H1 (cell line): ENCODE results near the gene SERINC5. TPM values are rescaled to one million over a fixed set of nuclear protein-coding genes. Genes with fewer than 3 reads are reported as not detected.

Source experiments
- CTCF ChIA-PET: fragments of 300-600 bp; sonication (Branson Sonifier 250); formaldehyde crosslinking; loops from one replicate; lab custom pipeline; 2021; ENCODE audit not compliant: partially characterized antibody; lab: Charles Lee
- POLR2A ChIA-PET: fragments of 300-600 bp; sonication (Branson Sonifier 250); formaldehyde crosslinking; loops from one replicate; lab custom pipeline; 2021; ENCODE audit warnings: inconsistent platforms; ENCODE audit not compliant: partially characterized antibody; lab: Charles Lee
- DNase-seq, 2 experiments: peaks; one replicate each; pipeline versions ENCODE4 v3.0.0 to v3.0.0-alpha.2; 2010 to 2022; ENCODE audit warnings: low spot score in 2 of 2, low read depth in 1 of 2, mixed read lengths in 1 of 2
- FAIRE-seq: peaks from 2 replicates; lab custom pipeline; 2011; peaks lifted over from hg19 to GRCh38; lab: Jason Lieb, UNC
- H2AFZ ChIP-seq: 2 replicates; pipeline ENCODE4 v1.8.1; 2012; ENCODE audit warnings: low read length, inconsistent platforms
- H2AK5ac ChIP-seq: 2 replicates; pipeline ENCODE4 v1.6.1; 2013; ENCODE audit warnings: low read depth, low read length
- H2BK120ac ChIP-seq: replicated peaks from 2 replicates; pipeline ENCODE3; 2013; ENCODE audit warnings: low read depth, low read length, inconsistent platforms
- H2BK12ac ChIP-seq: 2 replicates; pipeline ENCODE4 v1.6.1; 2013; ENCODE audit warnings: low read depth, low read length
- H2BK15ac ChIP-seq: 2 replicates; pipeline ENCODE4 v1.6.1; 2013; ENCODE audit warnings: low read length
- H2BK20ac ChIP-seq: 2 replicates; pipeline ENCODE4 v1.6.1; 2013; ENCODE audit warnings: low read length
- H2BK5ac ChIP-seq: 2 replicates; pipeline ENCODE4 v1.6.1; 2013; ENCODE audit warnings: low read depth, low read length
- H3K14ac ChIP-seq: 2 replicates; pipeline ENCODE4 v1.6.1; 2013; ENCODE audit warnings: inconsistent platforms; ENCODE audit not compliant: insufficient read length
- H3K18ac ChIP-seq: 2 replicates; pipeline ENCODE4 v1.6.1; 2013; ENCODE audit warnings: low read length; ENCODE audit errors: extremely low read depth
- H3K23ac ChIP-seq: 2 replicates; pipeline ENCODE4 v1.6.1; 2013; ENCODE audit warnings: inconsistent platforms; ENCODE audit not compliant: insufficient read length
- H3K23me2 ChIP-seq: 2 replicates; pipeline ENCODE4 v1.6.1; 2013; ENCODE audit warnings: low read depth, low read length
- H3K27ac ChIP-seq: 2 replicates; pipeline ENCODE4 v1.6.1; 2011; ENCODE audit warnings: low read depth, low read length, inconsistent platforms
- H3K27me3 ChIP-seq, 4 experiments: replicated peaks in 1 of 4; 1 replicate in 1 of 4; 2 replicates in 3 of 4; pipeline versions ENCODE4 v1.6.1 to v1.8.1; 2011 to 2013; ENCODE audit warnings: low read length in 3 of 4, mild to moderate bottlenecking in 3 of 4, inconsistent platforms in 2 of 4, mixed read lengths in 2 of 4, moderate library complexity in 1 of 4; ENCODE audit not compliant: control insufficient read depth in 3 of 4, insufficient read depth in 3 of 4; ENCODE audit errors: extremely low read depth in 1 of 4
- H3K36me3 ChIP-seq, 4 experiments: 2 replicates each; pipeline versions ENCODE4 v1.6.1 to v1.8.1; 2011 to 2013; ENCODE audit warnings: mild to moderate bottlenecking in 4 of 4, low read length in 3 of 4, moderate library complexity in 2 of 4, control low read depth in 1 of 4, inconsistent platforms in 1 of 4; ENCODE audit not compliant: insufficient read depth in 4 of 4, control insufficient read depth in 2 of 4
- H3K4ac ChIP-seq: replicated peaks from 2 replicates; pipeline ENCODE3; 2013; ENCODE audit warnings: low read length, low read depth, mixed read lengths, inconsistent platforms; ENCODE audit not compliant: insufficient read length
- H3K4me1 ChIP-seq, 4 experiments: replicated peaks in 1 of 4; 1 replicate in 1 of 4; 2 replicates in 3 of 4; pipeline versions ENCODE4 v1.6.1 to v1.8.1; 2011 to 2013; ENCODE audit warnings: low read length in 3 of 4, inconsistent platforms in 2 of 4, mixed read lengths in 1 of 4; ENCODE audit not compliant: insufficient read depth in 4 of 4, control insufficient read depth in 3 of 4
- H3K4me2 ChIP-seq, 2 experiments: 2 replicates each; pipeline versions ENCODE4 v1.6.1 to v1.8.1; 2011 to 2013; ENCODE audit warnings: low read depth in 2 of 2, low read length in 2 of 2, control low read depth in 1 of 2, inconsistent platforms in 1 of 2, mild to moderate bottlenecking in 1 of 2; ENCODE audit not compliant: insufficient read depth in 1 of 2
- H3K4me3 ChIP-seq, 4 experiments: fragments of 200-600, 300-600 bp in 1 of 4; sonication (generic), shearing (Covaris generic), sonication (Bioruptor Twin) in 1 of 4; 2 replicates each; pipeline versions ENCODE4 v1.5.1 to v1.8.1; 2011 to 2016; ENCODE audit warnings: low read length in 4 of 4, low read depth in 3 of 4, control low read depth in 2 of 4, inconsistent platforms in 2 of 4, mild to moderate bottlenecking in 2 of 4, mixed read lengths in 1 of 4, moderate library complexity in 1 of 4; ENCODE audit not compliant: insufficient read depth in 2 of 4; ENCODE audit errors: extremely low read depth in 1 of 4
- H3K56ac ChIP-seq: replicated peaks from 2 replicates; pipeline ENCODE3; 2013; ENCODE audit warnings: low read depth, mild to moderate bottlenecking, mixed read lengths, low read length, inconsistent platforms; ENCODE audit not compliant: insufficient read length
- H3K79me1 ChIP-seq: 2 replicates; pipeline ENCODE4 v1.6.1; 2013; ENCODE audit warnings: low read depth, low read length, control low read depth
- H3K79me2 ChIP-seq, 2 experiments: 2 replicates each; pipeline versions ENCODE4 v1.6.1 to v1.8.1; 2012 to 2013; ENCODE audit warnings: low read length in 2 of 2, mild to moderate bottlenecking in 2 of 2, inconsistent platforms in 1 of 2; ENCODE audit not compliant: insufficient read depth in 2 of 2, control insufficient read depth in 1 of 2
- H3K9ac ChIP-seq, 4 experiments: replicated peaks in 1 of 4; 1 replicate in 1 of 4; 2 replicates in 3 of 4; pipeline versions ENCODE4 v1.6.1 to v1.8.1; 2011 to 2013; ENCODE audit warnings: low read depth in 3 of 4, low read length in 3 of 4, control low read depth in 2 of 4, mild to moderate bottlenecking in 2 of 4, moderate library complexity in 2 of 4, inconsistent platforms in 1 of 4; ENCODE audit errors: extremely low read depth in 1 of 4
- H3K9me3 ChIP-seq, 2 experiments: 2 replicates each; pipeline versions ENCODE4 v1.6.1 to v1.8.1; 2012 to 2013; ENCODE audit warnings: mild to moderate bottlenecking in 2 of 2, moderate library complexity in 2 of 2, control low read depth in 1 of 2, inconsistent platforms in 1 of 2, low read depth in 1 of 2, low read length in 1 of 2, mixed read lengths in 1 of 2; ENCODE audit not compliant: insufficient read depth in 2 of 2
- H4K20me1 ChIP-seq, 2 experiments: replicated peaks in 1 of 2; 2 replicates each; pipeline versions ENCODE3 to v1.8.1; 2011 to 2013; ENCODE audit warnings: inconsistent platforms in 2 of 2, low read length in 2 of 2, mild to moderate bottlenecking in 1 of 2; ENCODE audit not compliant: insufficient read depth in 2 of 2, control insufficient read depth in 1 of 2
- H4K5ac ChIP-seq: 2 replicates; pipeline ENCODE4 v1.6.1; 2013; ENCODE audit warnings: low read length, low read depth, mixed read lengths, inconsistent platforms; ENCODE audit not compliant: insufficient read length
- H4K8ac ChIP-seq: 2 replicates; pipeline ENCODE4 v1.8.0; 2013; ENCODE audit warnings: mild to moderate bottlenecking, moderate library complexity, low read length, inconsistent platforms; ENCODE audit not compliant: insufficient read depth; ENCODE audit errors: extremely low read depth
- H4K91ac ChIP-seq: replicated peaks from 2 replicates; pipeline ENCODE3; 2013; ENCODE audit warnings: low read length, mixed read lengths, inconsistent platforms; ENCODE audit not compliant: insufficient read length
- BRCA1 ChIP-seq: IDR thresholded peaks from 2 replicates; pipeline ENCODE4 v1.6.1; 2012; ENCODE audit warnings: low read depth, low read length, improper control_type of control experiment
- EGR1 ChIP-seq: IDR thresholded peaks from 2 replicates; pipeline ENCODE4 v1.6.1; 2011; ENCODE audit warnings: low read depth, low read length, borderline replicate concordance
- HDAC2 ChIP-seq, 2 experiments: fragments of 300-600 bp in 1 of 2; sonication (generic) in 1 of 2; IDR thresholded peaks; 2 replicates each; pipeline ENCODE4 v1.6.1; 2011 to 2012; ENCODE audit warnings: low read depth in 2 of 2, low read length in 2 of 2, mild to moderate bottlenecking in 2 of 2, moderate library complexity in 2 of 2, borderline replicate concordance in 1 of 2, inconsistent platforms in 1 of 2
- KDM4A ChIP-seq: IDR thresholded peaks from one replicate; pipeline ENCODE4 v1.7.1; 2012; ENCODE audit warnings: low read depth, mild to moderate bottlenecking, moderate library complexity, low read length, inconsistent platforms; ENCODE audit not compliant: severe bottlenecking
- MAFK ChIP-seq: IDR thresholded peaks from 2 replicates; pipeline ENCODE4 v1.6.1; 2012; ENCODE audit warnings: low read depth, mild to moderate bottlenecking, improper control_type of control experiment, low read length
- PHF8 ChIP-seq: fragments of 200-600 bp; sonication (generic); conservative IDR thresholded peaks from 2 replicates; pipeline ENCODE4 v1.7.1; 2012; ENCODE audit warnings: low read depth, mild to moderate bottlenecking, inconsistent platforms, low read length, moderate library complexity
- RNF2 ChIP-seq: fragments of 200-900, 300-1000 bp; sonication (generic); IDR thresholded peaks from 2 replicates; pipeline ENCODE4 v1.7.1; 2016; ENCODE audit warnings: borderline replicate concordance, low read depth, mild to moderate bottlenecking, antibody characterized with exemption, low read length; ENCODE audit not compliant: poor library complexity, severe bottlenecking; ENCODE audit errors: missing control alignments
- SP2 ChIP-seq: IDR thresholded peaks from 2 replicates; pipeline ENCODE4 v1.6.1; 2012; ENCODE audit warnings: mild to moderate bottlenecking, low read length, inconsistent platforms
- TEAD4 ChIP-seq: IDR thresholded peaks from 2 replicates; pipeline ENCODE4 v1.6.1; 2012; ENCODE audit warnings: low read depth, low read length, inconsistent platforms, mixed read lengths
- WGBS, 2 experiments: shearing (Covaris generic) in 1 of 2; methylation state at CpG; one replicate each; pipeline versions ENCODE4 v1.1.6 to v1.1.7; 2013 to 2015; ENCODE audit warnings: low lambda C conversion rate in 2 of 2, mixed read lengths in 2 of 2, inconsistent platforms in 1 of 2, low coverage in 1 of 2, missing lambda C conversion rate in 1 of 2; ENCODE audit not compliant: insufficient replicate concordance in 2 of 2, insufficient coverage in 1 of 2, insufficient read length in 1 of 2; ENCODE audit errors: extremely low coverage in 1 of 2, missing lambda C conversion rate in 1 of 2; 5-methylcytosine and 5-hydroxymethylcytosine counted together
- polyA plus RNA-seq, 7 experiments: library from polyadenylated mRNA; depleted of rRNA in 3 of 7; stranded (reverse) in 5 of 7; unstranded in 2 of 7; fragments of >200 nt in 5 of 7; fragments of 200-250 nt in 2 of 7; gene quantifications; 1 replicate in 5 of 7; 2 replicates in 1 of 7; 4 replicates in 1 of 7; pipeline versions ENCODE4 v1.2.1 to v1.2.3, GENCODE V29; 2011 to 2013; ENCODE audit warnings: missing spikeins in 2 of 7, mixed read lengths in 2 of 7
- total RNA-seq: library from RNA; stranded (reverse); fragmentation: NEBNext Ultra II Directional; extraction: Animal tissue kit (Norgen Biotek cat#: 25700); gene quantifications from 2 replicates; pipeline ENCODE4 v1.2.1, GENCODE V29; 2021
- TF ChIP-seq, protein P1 (sequence below): IDR thresholded peaks from 2 replicates; pipeline ENCODE4 v1.6.1; 2012; ENCODE audit warnings: low read length, inconsistent platforms
- TF ChIP-seq, protein P2 (sequence below): IDR thresholded peaks from 2 replicates; pipeline ENCODE4 v1.6.1; 2012; ENCODE audit warnings: inconsistent platforms

The SERINC5 gene
- total and polyA plus RNA-seq, 2 of the 8 experiments (the other 6 are each of a cell fraction or from before 2014, with no cell fraction given) = 32.2 to 149 TPM

GRCh38 chr5:80223561-80223960 is 32.3 kb downstream of the SERINC5 start:
- Histone ChIP-seq H3K23ac (no peak overlapping the region), H2BK12ac (no peak overlapping the region), H3K27ac (no peak overlapping the region), H2AK5ac (no peak overlapping the region), H4K91ac (no peak overlapping the region), H3K4me1 (peaks cover 3 to 9% (median 4%) of the 10 kb centered on the region in 4 experiments), H3K79me1 (peaks cover 16% of the 10 kb centered on the region), H3K4me2 (no peak overlapping the region), H3K23me2 (no peaks in the 10 kb centered on the region), H3K56ac (no peak overlapping the region), H4K8ac (no peak overlapping the region), H3K14ac (no peak overlapping the region), H4K5ac (no peak overlapping the region), H3K27me3 (no peaks in the 10 kb centered on the region), H2BK120ac (no peak overlapping the region), H3K9ac (no peak overlapping the region; a peak in 1 of 7 replicates), H3K9me3 (no peaks in the 10 kb centered on the region), H4K20me1 (peaks cover 4 to 6% of the 10 kb centered on the region in 2 experiments), H3K18ac (no peak overlapping the region), H2AFZ (no peak overlapping the region), H3K4me3 (no peak overlapping the region), H3K79me2 (peaks cover 0 to 91% of the 10 kb centered on the region in 2 experiments; a peak in 2 of 4 replicates), H2BK20ac (no peak overlapping the region), H2BK5ac (no peak overlapping the region), H2BK15ac (no peak overlapping the region), H3K36me3 (no peaks in the 10 kb centered on the region; a peak in 1 of 8 replicates), H3K4ac (no peak overlapping the region)
- ChIA-PET POLR2A (interaction anchor here (1.5 to 9.1 kb wide), 2 partner anchors 13 to 33 kb away, joined by 5 to 44 read pairs; partner anchors contain the start of gene SERINC5), CTCF (no interaction called here)
- WGBS, 2 experiments = 95% methylated on average over 9 of the region's 9 CpGs; no CpG with 5 or more reads in 1 of the 2 experiments
- no peak for DNase-seq
- no peak for FAIRE-seq
- TF ChIP-seq BRCA1 (no peak), MAFK (no peak), HDAC2 (IDR thresholded peaks at IDR 0.05; ENCODE audit: borderline replicate concordance in 1 of 2, low read depth in 2 of 2, low read length in 2 of 2) (no peak), SP2 (no peak), RNF2 (no peak), PHF8 (no peak), TEAD4 (no peak), EGR1 (no peak), KDM4A (no peak)
- TF ChIP-seq, protein P1, sequence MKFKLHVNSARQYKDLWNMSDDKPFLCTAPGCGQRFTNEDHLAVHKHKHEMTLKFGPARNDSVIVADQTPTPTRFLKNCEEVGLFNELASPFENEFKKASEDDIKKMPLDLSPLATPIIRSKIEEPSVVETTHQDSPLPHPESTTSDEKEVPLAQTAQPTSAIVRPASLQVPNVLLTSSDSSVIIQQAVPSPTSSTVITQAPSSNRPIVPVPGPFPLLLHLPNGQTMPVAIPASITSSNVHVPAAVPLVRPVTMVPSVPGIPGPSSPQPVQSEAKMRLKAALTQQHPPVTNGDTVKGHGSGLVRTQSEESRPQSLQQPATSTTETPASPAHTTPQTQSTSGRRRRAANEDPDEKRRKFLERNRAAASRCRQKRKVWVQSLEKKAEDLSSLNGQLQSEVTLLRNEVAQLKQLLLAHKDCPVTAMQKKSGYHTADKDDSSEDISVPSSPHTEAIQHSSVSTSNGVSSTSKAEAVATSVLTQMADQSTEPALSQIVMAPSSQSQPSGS = no peak
- TF ChIP-seq, protein P2, sequence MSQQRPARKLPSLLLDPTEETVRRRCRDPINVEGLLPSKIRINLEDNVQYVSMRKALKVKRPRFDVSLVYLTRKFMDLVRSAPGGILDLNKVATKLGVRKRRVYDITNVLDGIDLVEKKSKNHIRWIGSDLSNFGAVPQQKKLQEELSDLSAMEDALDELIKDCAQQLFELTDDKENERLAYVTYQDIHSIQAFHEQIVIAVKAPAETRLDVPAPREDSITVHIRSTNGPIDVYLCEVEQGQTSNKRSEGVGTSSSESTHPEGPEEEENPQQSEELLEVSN = no peak
